ENCODE data around the gene BAHCC1. TPM values are rescaled to one million over a fixed set of nuclear protein-coding genes. Genes with fewer than 3 reads are reported as not detected.
A peak's percentile ranks its signal among the peaks of the same experiment; 100 is the strongest.

Gene BAHCC1
- total RNA-seq, 2 experiments from 2014 or later = 0.08 to 0.25 TPM

GRCh38 chr17:81408049-81408448, 12.8 kb downstream of the BAHCC1 start:
- no peak overlapping the region for H3K27ac Mint-ChIP-seq
- no peak for DNase-seq
- H3K36me3 Mint-ChIP-seq = no peaks in the 10 kb centered on the region
- H3K4me3 Mint-ChIP-seq = no peak overlapping the region
- H3K4me1 Mint-ChIP-seq = peaks cover 9% of the 10 kb centered on the region
- peaks cover 55% of the 10 kb centered on the region for H3K27me3 Mint-ChIP-seq
- H3K9me3 Mint-ChIP-seq = no peaks in the 10 kb centered on the region

GRCh38 chr17:81409190-81409935, 14.1 kb downstream of the BAHCC1 start:
- peaks cover 12% of the 10 kb centered on the region for H3K4me1 Mint-ChIP-seq
- no peaks in the 10 kb centered on the region for H3K9me3 Mint-ChIP-seq
- no peaks in the 10 kb centered on the region for H3K36me3 Mint-ChIP-seq
- peaks cover 44% of the 10 kb centered on the region for H3K27me3 Mint-ChIP-seq
- no peak overlapping the region for H3K4me3 Mint-ChIP-seq
- H3K27ac Mint-ChIP-seq = no peak overlapping the region
- no peak for DNase-seq

- Mint-ChIP-seq H3K27me3 (peaks cover 29% of the 10 kb centered on the region), H3K27ac (no peak overlapping the region), H3K36me3 (no peaks in the 10 kb centered on the region), H3K4me1 (peaks cover 12% of the 10 kb centered on the region), H3K9me3 (no peaks in the 10 kb centered on the region), H3K4me3 (no peak overlapping the region)
- no peak for DNase-seq
Measured at GRCh38 chr17:81410852-81411251, 15.6 kb downstream of the BAHCC1 start.

- no peak for DNase-seq
- Mint-ChIP-seq H3K36me3 (no peaks in the 10 kb centered on the region), H3K27ac (no peak overlapping the region), H3K9me3 (no peaks in the 10 kb centered on the region), H3K27me3 (peaks cover 28% of the 10 kb centered on the region), H3K4me3 (no peak overlapping the region), H3K4me1 (peaks cover 12% of the 10 kb centered on the region)
Measured at GRCh38 chr17:81411305-81411704, 16.0 kb downstream of the BAHCC1 start.

GRCh38 chr17:81412490-81413093, 17.3 kb downstream of the BAHCC1 start:
- no peaks in the 10 kb centered on the region for H3K9me3 Mint-ChIP-seq
- peaks cover 19% of the 10 kb centered on the region for H3K27me3 Mint-ChIP-seq
- H3K27ac Mint-ChIP-seq = peak overlapping the region; percentile 48
- H3K36me3 Mint-ChIP-seq = no peaks in the 10 kb centered on the region
- peak overlapping the region; percentile 40 for H3K4me3 Mint-ChIP-seq
- peak; percentile 69 for DNase-seq
- peaks cover 12% of the 10 kb centered on the region for H3K4me1 Mint-ChIP-seq

- no peak for DNase-seq
Measured at GRCh38 chr17:81413497-81414135, 18.4 kb downstream of the BAHCC1 start.

GRCh38 chr17:81414756-81415516, 19.7 kb downstream of the BAHCC1 start:
- Mint-ChIP-seq H3K27me3 (no peaks in the 10 kb centered on the region), H3K36me3 (no peaks in the 10 kb centered on the region), H3K4me1 (peaks cover 12% of the 10 kb centered on the region), H3K27ac (no peak overlapping the region), H3K9me3 (no peaks in the 10 kb centered on the region), H3K4me3 (no peak overlapping the region)
- DNase-seq = no peak

More at GRCh38 chr17:81413497-81414135, 18.4 kb downstream of the BAHCC1 start:
- Mint-ChIP-seq H3K4me3 (no peak overlapping the region), H3K9me3 (no peaks in the 10 kb centered on the region), H3K36me3 (no peaks in the 10 kb centered on the region), H3K27ac (no peak overlapping the region), H3K4me1 (peaks cover 12% of the 10 kb centered on the region), H3K27me3 (peaks cover 10% of the 10 kb centered on the region)

- DNase-seq = no peak
- H3K4me1 Mint-ChIP-seq = peaks cover 12% of the 10 kb centered on the region
- no peak overlapping the region for H3K27ac Mint-ChIP-seq
- no peak overlapping the region for H3K4me3 Mint-ChIP-seq
- H3K27me3 Mint-ChIP-seq = no peaks in the 10 kb centered on the region
- no peaks in the 10 kb centered on the region for H3K9me3 Mint-ChIP-seq
- H3K36me3 Mint-ChIP-seq = no peaks in the 10 kb centered on the region
Measured at GRCh38 chr17:81415681-81416080, 20.4 kb downstream of the BAHCC1 start.

- Mint-ChIP-seq H3K9me3 (no peaks in the 10 kb centered on the region), H3K4me1 (peaks cover 10% of the 10 kb centered on the region), H3K4me3 (no peak overlapping the region), H3K27me3 (no peaks in the 10 kb centered on the region), H3K27ac (no peak overlapping the region), H3K36me3 (no peaks in the 10 kb centered on the region)
- DNase-seq = no peak
Measured at GRCh38 chr17:81416612-81417011, 21.4 kb downstream of the BAHCC1 start.

GRCh38 chr17:81417049-81417878, 22.0 kb downstream of the BAHCC1 start:
- Mint-ChIP-seq H3K36me3 (no peaks in the 10 kb centered on the region), H3K4me3 (no peak overlapping the region), H3K27me3 (no peaks in the 10 kb centered on the region), H3K9me3 (no peaks in the 10 kb centered on the region), H3K4me1 (peaks cover 9% of the 10 kb centered on the region), H3K27ac (no peak overlapping the region)
- no peak for DNase-seq

GRCh38 chr17:81417879-81418709, 22.8 kb downstream of the BAHCC1 start:
- H3K4me3 Mint-ChIP-seq = no peak overlapping the region
- no peak for DNase-seq
- no peaks in the 10 kb centered on the region for H3K9me3 Mint-ChIP-seq
- no peak overlapping the region for H3K27ac Mint-ChIP-seq
- no peaks in the 10 kb centered on the region for H3K27me3 Mint-ChIP-seq
- peaks cover 3% of the 10 kb centered on the region for H3K4me1 Mint-ChIP-seq
- no peaks in the 10 kb centered on the region for H3K36me3 Mint-ChIP-seq

- Mint-ChIP-seq H3K36me3 (no peaks in the 10 kb centered on the region), H3K27ac (no peak overlapping the region), H3K4me3 (no peak overlapping the region), H3K4me1 (no peaks in the 10 kb centered on the region), H3K27me3 (no peaks in the 10 kb centered on the region), H3K9me3 (no peaks in the 10 kb centered on the region)
- DNase-seq = no peak
Measured at GRCh38 chr17:81418710-81419318, 23.6 kb downstream of the BAHCC1 start.

- Mint-ChIP-seq H3K36me3 (no peaks in the 10 kb centered on the region), H3K27ac (no peak overlapping the region), H3K9me3 (no peaks in the 10 kb centered on the region), H3K4me1 (no peaks in the 10 kb centered on the region), H3K4me3 (no peak overlapping the region), H3K27me3 (no peaks in the 10 kb centered on the region)
- DNase-seq = no peak
Measured at GRCh38 chr17:81419319-81419885, 24.1 kb downstream of the BAHCC1 start.

All from activated naive CD8-positive, alpha-beta T cell treated with anti-CD3 and anti-CD28 coated beads for 36 hours (primary cell).